ENCODE measurements around the gene NMNAT2.

- TF ChIP-seq EP300 (IDR thresholded peaks at IDR 0.05) (no peak), POLR2A (IDR thresholded peaks at IDR 0.05) (no peak)
These were observed 5.4 kb upstream of the NMNAT2 start for GRCh38 chr1:183423541-183423940.
